Measurements from ENCODE around the gene PRG2. TPM values are rescaled to one million over a fixed set of nuclear protein-coding genes. Genes with fewer than 3 reads are reported as not detected.

Gene PRG2
- total and polyA plus RNA-seq, 3 experiments from 2014 or later = 0.44 TPM; not detected in 2

DNA sequence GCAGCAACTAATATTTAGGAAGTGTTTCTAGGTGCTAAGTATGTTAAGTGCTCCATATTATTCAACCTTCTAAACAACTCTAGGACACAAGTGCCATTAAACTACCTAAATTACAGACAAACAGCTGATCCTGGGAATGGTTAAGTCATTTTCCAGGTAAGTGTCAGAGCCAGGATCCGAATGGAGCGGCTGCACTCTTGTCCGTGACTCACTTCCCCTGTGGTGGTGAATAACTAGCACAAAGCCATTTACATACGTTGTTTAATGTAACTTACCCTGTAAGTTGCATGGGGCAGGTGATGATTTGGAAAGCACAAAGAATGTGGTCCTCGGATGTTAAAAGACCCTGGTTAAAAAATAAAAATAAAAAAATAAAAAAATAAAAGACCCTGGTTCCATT, 8.8 kb upstream of the PRG2 start:
- Mint-ChIP-seq H3K9me3 (no peaks in the 10 kb centered on the region), H3K4me3 (no peak overlapping the region), H3K36me3 (no peaks in the 10 kb centered on the region), H3K4me1 (no peaks in the 10 kb centered on the region), H3K27me3 (no peaks in the 10 kb centered on the region), H3K27ac (no peak overlapping the region)
- Histone ChIP-seq H3K27me3 (ENCODE audit: insufficient read depth, low read length, poor library complexity, severe bottlenecking) (no peaks in the 10 kb centered on the region), H3K4me3 (ENCODE audit: low read length) (no peak overlapping the region), H3K36me3 (ENCODE audit: insufficient read depth, low read length) (no peaks in the 10 kb centered on the region), H3K27ac (ENCODE audit: low read depth, low read length) (no peak overlapping the region), H3K9me3 (ENCODE audit: low read length) (no peaks in the 10 kb centered on the region), H3K4me1 (ENCODE audit: insufficient read depth, low read length) (no peaks in the 10 kb centered on the region)
- CTCF ChIA-PET = interaction anchor here (1.6 kb wide), 1 partner anchor 59 kb away, joined by 4 read pairs; no protein-coding TSS in a partner anchor
- no peak for DNase-seq
- POLR2A ChIA-PET = no interaction called here

DNA sequence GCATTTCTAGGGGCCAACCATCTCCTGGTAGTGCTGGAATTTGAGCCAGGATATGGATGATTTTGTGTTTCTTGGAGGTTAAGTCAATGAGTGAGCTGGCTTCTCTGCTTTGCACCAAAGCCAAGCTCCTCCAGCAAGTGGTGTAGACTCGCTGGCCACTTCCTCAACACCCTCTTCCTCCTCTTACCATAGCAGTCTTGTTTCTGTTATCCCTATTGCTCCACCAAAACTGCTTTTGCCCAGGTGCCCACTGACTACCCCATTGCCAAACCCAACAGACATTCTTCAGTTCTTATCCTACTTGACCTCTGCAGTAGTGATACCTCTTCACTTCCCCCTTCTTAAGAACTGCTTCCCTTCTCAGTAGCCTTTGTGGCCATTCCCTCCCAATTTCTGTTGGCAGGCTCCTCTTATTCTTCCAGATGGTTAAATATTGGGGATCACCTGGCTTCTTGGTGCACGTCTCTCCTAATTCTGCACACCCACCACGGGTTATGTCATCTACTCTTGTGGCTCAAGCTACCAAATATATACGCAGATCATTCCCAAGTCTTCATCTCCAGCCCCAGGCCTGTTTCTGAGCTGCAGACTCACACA, 7.0 kb upstream of the PRG2 start:
- Histone ChIP-seq H3K36me3 (ENCODE audit: insufficient read depth, low read length) (no peaks in the 10 kb centered on the region), H3K9me3 (ENCODE audit: low read length) (no peaks in the 10 kb centered on the region), H3K27me3 (ENCODE audit: insufficient read depth, low read length, poor library complexity, severe bottlenecking) (no peaks in the 10 kb centered on the region), H3K27ac (ENCODE audit: low read depth, low read length) (no peak overlapping the region), H3K4me1 (ENCODE audit: insufficient read depth, low read length) (no peaks in the 10 kb centered on the region), H3K4me3 (ENCODE audit: low read length) (no peak overlapping the region)
- H3K4me3 Mint-ChIP-seq = no peak overlapping the region
- ChIA-PET POLR2A (no interaction called here), CTCF (no interaction called here)
- H3K27me3 Mint-ChIP-seq = no peaks in the 10 kb centered on the region
- DNase-seq = no peak
- no peaks in the 10 kb centered on the region for H3K36me3 Mint-ChIP-seq
- H3K27ac Mint-ChIP-seq = no peak overlapping the region
- no peaks in the 10 kb centered on the region for H3K9me3 Mint-ChIP-seq
- no peaks in the 10 kb centered on the region for H3K4me1 Mint-ChIP-seq

DNA sequence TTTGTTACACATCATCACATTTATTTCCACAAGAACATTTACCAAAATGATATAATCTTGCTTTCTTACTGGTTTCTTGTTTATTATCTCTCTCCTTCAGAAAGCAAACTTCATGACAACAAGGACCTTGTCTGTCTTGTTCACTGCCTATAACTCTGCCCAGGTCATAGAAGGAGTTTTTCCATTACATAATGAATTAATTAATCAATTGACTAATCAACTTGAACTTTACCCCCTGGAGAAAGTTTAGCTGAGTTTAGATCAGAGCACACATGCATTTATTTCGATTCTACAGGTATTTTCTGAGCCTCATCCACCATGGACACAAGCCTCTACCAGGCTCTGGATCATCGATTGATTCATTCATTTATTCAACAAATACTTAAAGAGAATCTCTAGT, 6.3 kb upstream of the PRG2 start:
- POLR2A ChIA-PET = no interaction called here

DNA sequence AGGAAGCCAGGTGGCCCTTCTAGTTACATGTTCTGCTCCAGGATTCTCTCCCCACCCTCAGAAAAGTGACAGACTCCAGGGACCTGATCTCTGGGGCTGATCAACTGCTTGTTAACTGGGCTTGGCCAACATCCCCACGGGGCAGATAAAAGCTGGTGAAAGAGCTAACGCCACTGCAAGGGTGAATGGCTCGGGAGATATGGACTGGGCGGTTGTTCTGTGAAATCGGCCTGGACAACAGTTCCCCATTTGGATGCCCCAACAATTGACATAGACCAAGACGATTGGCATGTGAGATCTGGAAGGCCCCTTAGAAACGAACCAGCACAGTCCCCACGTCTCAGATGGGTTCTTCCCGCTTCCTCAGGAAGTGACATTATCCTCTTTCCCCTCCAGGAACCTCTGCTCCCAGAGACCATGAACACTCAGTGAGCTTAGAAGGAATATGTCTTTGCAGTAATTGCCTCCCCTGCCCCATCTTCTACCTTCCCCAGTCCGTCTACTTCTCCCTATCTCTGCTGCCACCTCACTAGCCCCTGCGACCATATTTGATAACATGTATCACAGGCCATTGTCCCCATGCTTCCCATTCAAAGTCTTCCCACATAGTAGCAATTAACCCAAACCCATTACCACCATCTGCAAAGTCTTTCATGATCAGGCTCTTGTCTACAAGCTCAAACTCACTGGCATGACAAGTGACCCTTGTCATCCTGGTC, 5.6 kb upstream of the PRG2 start:
- DNase-seq = no peak
- Mint-ChIP-seq H3K4me1 (no peaks in the 10 kb centered on the region), H3K27ac (no peak overlapping the region), H3K4me3 (no peak overlapping the region), H3K27me3 (no peaks in the 10 kb centered on the region), H3K9me3 (no peaks in the 10 kb centered on the region), H3K36me3 (no peaks in the 10 kb centered on the region)
- H3K27ac ChIP-seq (ENCODE audit: low read depth, low read length) = no peak overlapping the region
- no peaks in the 10 kb centered on the region for H3K4me1 ChIP-seq (ENCODE audit: insufficient read depth, low read length)
- CTCF ChIA-PET = no interaction called here
- no peaks in the 10 kb centered on the region for H3K9me3 ChIP-seq (ENCODE audit: low read length)
- H3K4me3 ChIP-seq (ENCODE audit: low read length) = no peak overlapping the region
- H3K27me3 ChIP-seq (ENCODE audit: insufficient read depth, low read length, poor library complexity, severe bottlenecking) = no peaks in the 10 kb centered on the region
- POLR2A ChIA-PET = no interaction called here
- H3K36me3 ChIP-seq (ENCODE audit: insufficient read depth, low read length) = no peaks in the 10 kb centered on the region

More for the DNA sequence above, 6.3 kb upstream of the PRG2 start:
- H3K4me1 Mint-ChIP-seq = no peaks in the 10 kb centered on the region
- no peak overlapping the region for H3K27ac Mint-ChIP-seq
- CTCF ChIA-PET = no interaction called here
- H3K36me3 Mint-ChIP-seq = no peaks in the 10 kb centered on the region
- H3K36me3 ChIP-seq (ENCODE audit: insufficient read depth, low read length) = no peaks in the 10 kb centered on the region
- H3K4me3 Mint-ChIP-seq = no peak overlapping the region
- no peaks in the 10 kb centered on the region for H3K4me1 ChIP-seq (ENCODE audit: insufficient read depth, low read length)
- H3K4me3 ChIP-seq (ENCODE audit: low read length) = no peak overlapping the region
- H3K27me3 ChIP-seq (ENCODE audit: insufficient read depth, low read length, poor library complexity, severe bottlenecking) = no peaks in the 10 kb centered on the region
- H3K9me3 ChIP-seq (ENCODE audit: low read length) = no peaks in the 10 kb centered on the region
- no peaks in the 10 kb centered on the region for H3K27me3 Mint-ChIP-seq
- no peak for DNase-seq
- no peaks in the 10 kb centered on the region for H3K9me3 Mint-ChIP-seq
- H3K27ac ChIP-seq (ENCODE audit: low read depth, low read length) = no peak overlapping the region

DNA sequence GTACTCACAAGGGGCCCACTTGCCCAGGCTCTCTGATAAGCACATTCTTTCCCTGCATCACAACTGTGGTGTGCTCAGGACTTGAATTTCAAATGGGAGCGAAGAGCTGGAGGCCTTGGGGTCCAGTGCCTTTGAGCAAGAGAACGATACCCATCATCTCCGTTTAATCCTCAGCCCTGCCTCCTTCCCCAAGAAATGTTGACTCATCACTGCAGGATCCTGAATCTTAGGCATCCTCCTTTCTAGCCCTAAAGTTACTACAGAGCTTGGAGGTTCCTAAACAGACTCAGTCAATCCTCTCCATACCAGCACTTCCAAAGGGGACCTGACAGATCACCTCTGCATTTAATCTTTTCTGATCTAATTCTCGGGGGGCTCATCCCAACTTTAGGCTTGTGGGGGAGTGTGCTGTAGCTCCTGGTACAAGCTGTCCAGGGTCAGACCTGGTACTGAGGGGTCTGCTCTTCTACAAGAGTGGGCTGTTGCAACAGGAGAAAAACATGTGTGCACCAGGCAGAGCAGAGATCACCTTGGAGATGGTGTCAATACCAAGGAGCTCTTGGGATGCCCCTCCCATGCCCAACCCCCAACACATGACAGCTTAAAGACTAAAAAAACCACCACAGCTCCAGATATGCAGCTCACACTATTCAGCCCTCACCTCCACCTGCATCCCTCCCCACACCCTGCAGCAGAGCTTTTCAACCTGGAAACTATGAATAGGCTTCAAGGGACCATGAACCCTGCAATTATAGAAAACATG, 3.9 kb upstream of the PRG2 start:
- no peaks in the 10 kb centered on the region for H3K9me3 Mint-ChIP-seq
- no peak overlapping the region for H3K4me3 Mint-ChIP-seq
- Histone ChIP-seq H3K27me3 (ENCODE audit: insufficient read depth, low read length, poor library complexity, severe bottlenecking) (no peaks in the 10 kb centered on the region), H3K4me1 (ENCODE audit: insufficient read depth, low read length) (no peaks in the 10 kb centered on the region), H3K27ac (ENCODE audit: low read depth, low read length) (no peak overlapping the region), H3K36me3 (ENCODE audit: insufficient read depth, low read length) (no peaks in the 10 kb centered on the region), H3K9me3 (ENCODE audit: low read length) (no peaks in the 10 kb centered on the region), H3K4me3 (ENCODE audit: low read length) (no peak overlapping the region)
- no peaks in the 10 kb centered on the region for H3K36me3 Mint-ChIP-seq
- no peaks in the 10 kb centered on the region for H3K4me1 Mint-ChIP-seq
- no peak overlapping the region for H3K27ac Mint-ChIP-seq
- no peak for DNase-seq
- POLR2A ChIA-PET = no interaction called here
- no peaks in the 10 kb centered on the region for H3K27me3 Mint-ChIP-seq
- CTCF ChIA-PET = no interaction called here

DNA sequence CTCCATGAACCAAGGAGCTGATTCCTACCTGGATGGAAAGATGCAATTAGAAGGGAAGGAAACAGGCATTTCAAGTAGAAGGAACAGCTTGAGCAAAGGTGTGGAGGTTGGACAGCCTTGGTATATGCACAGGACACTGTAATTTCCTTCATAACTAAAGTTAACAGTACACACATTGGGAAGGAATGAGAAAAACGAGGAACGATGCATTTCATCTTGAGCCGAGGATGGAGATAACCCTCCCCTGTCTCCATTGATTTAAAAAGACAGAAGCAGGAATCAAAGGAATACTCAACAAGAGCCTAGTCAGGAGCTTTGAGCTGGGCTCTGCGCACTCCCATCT, 2.3 kb upstream of the PRG2 start:
- POLR2A ChIA-PET = no interaction called here
- H3K27me3 Mint-ChIP-seq = no peaks in the 10 kb centered on the region
- H3K27me3 ChIP-seq (ENCODE audit: insufficient read depth, low read length, poor library complexity, severe bottlenecking) = no peaks in the 10 kb centered on the region

DNA sequence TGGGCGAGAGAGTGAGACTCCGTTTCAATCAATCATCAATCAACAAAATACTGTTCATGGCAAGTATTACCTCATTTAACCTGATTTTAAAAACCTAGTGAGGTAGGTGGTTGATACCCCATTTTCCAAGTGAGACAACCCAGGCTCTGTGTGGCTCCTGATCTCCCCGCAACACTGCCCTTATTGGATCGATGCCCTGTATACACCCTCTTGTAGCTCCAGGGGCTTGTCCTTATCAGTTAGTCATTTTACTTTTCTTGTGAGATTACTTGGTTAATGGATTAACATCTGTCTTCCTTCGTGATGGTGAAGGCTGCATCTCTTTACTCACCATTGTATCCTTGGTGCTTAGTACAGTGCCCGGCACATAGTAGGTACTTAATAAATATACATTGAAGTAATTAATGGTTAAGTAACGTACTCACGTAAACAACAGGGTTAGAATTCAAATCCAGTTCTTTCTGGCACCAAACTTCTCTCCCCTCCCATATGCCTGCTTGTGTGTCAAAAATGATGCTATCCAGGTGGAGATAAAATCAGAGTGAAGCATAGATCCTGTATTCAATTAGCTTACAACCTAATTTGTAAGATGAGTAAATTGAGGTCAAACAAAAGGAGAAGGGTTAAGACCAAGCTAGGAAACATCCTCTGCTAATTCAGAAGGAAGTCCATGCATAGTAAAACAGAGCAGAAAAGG, 1.8 kb upstream of the PRG2 start:
- CTCF ChIA-PET = no interaction called here

More for the DNA sequence above, 2.3 kb upstream of the PRG2 start:
- Mint-ChIP-seq H3K27ac (no peak overlapping the region), H3K4me3 (no peak overlapping the region), H3K36me3 (no peaks in the 10 kb centered on the region), H3K4me1 (no peaks in the 10 kb centered on the region), H3K9me3 (no peaks in the 10 kb centered on the region)
- Histone ChIP-seq H3K4me3 (ENCODE audit: low read length) (no peak overlapping the region), H3K9me3 (ENCODE audit: low read length) (no peaks in the 10 kb centered on the region), H3K36me3 (ENCODE audit: insufficient read depth, low read length) (no peaks in the 10 kb centered on the region), H3K4me1 (ENCODE audit: insufficient read depth, low read length) (no peaks in the 10 kb centered on the region), H3K27ac (ENCODE audit: low read depth, low read length) (no peak overlapping the region)
- CTCF ChIA-PET = interaction anchor here (0.6 kb wide), 1 partner anchor 47 kb away, joined by 3 read pairs; no protein-coding TSS in a partner anchor
- no peak for DNase-seq

DNA sequence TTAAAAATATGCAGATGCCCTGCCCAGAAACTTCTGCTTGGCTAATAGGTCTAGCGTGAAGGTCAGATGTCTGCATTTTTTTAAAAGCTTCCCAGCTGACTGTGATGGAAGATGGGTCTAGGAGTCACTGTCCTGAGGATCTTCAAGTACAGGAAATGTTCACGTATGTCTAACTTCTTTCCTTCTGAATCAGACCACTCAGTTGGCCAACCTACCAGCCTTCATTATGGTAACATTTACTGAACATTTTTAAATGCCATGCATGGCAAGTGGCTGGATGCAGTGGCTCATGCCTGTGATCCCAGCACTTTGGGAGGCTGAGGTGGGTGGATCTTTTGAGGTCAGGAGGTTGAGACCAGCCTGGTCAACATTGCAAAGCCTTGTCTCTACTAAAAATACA, 1.1 kb upstream of the PRG2 start:
- Mint-ChIP-seq H3K9me3 (no peaks in the 10 kb centered on the region), H3K4me1 (no peaks in the 10 kb centered on the region), H3K36me3 (peaks cover 0 to 1% (median 0%) of the 10 kb centered on the region in 3 donors), H3K27me3 (no peaks in the 10 kb centered on the region), H3K27ac (peak overlapping the region in 1 of 8 donors; percentile 44), H3K4me3 (no peak overlapping the region)
- POLR2A ChIA-PET = no interaction called here
- Histone ChIP-seq H3K27me3 (ENCODE audit: insufficient read depth, low read length, poor library complexity, severe bottlenecking) (no peaks in the 10 kb centered on the region), H3K27ac (ENCODE audit: low read depth, low read length) (no peak overlapping the region), H3K9me3 (ENCODE audit: low read length) (no peaks in the 10 kb centered on the region), H3K4me3 (ENCODE audit: low read length) (no peak overlapping the region), H3K36me3 (ENCODE audit: insufficient read depth, low read length) (no peaks in the 10 kb centered on the region), H3K4me1 (ENCODE audit: insufficient read depth, low read length) (no peaks in the 10 kb centered on the region)
- CTCF ChIA-PET = no interaction called here
- no peak for DNase-seq

More for the DNA sequence above, 1.8 kb upstream of the PRG2 start:
- no peaks in the 10 kb centered on the region for H3K4me1 Mint-ChIP-seq
- no peak for DNase-seq
- no peak overlapping the region for H3K27ac Mint-ChIP-seq
- H3K9me3 Mint-ChIP-seq = no peaks in the 10 kb centered on the region
- H3K36me3 Mint-ChIP-seq = no peaks in the 10 kb centered on the region
- H3K27me3 Mint-ChIP-seq = no peaks in the 10 kb centered on the region
- Histone ChIP-seq H3K36me3 (ENCODE audit: insufficient read depth, low read length) (no peaks in the 10 kb centered on the region), H3K4me1 (ENCODE audit: insufficient read depth, low read length) (no peaks in the 10 kb centered on the region), H3K27ac (ENCODE audit: low read depth, low read length) (no peak overlapping the region), H3K27me3 (ENCODE audit: insufficient read depth, low read length, poor library complexity, severe bottlenecking) (no peaks in the 10 kb centered on the region), H3K4me3 (ENCODE audit: low read length) (no peak overlapping the region), H3K9me3 (ENCODE audit: low read length) (no peaks in the 10 kb centered on the region)
- POLR2A ChIA-PET = no interaction called here
- H3K4me3 Mint-ChIP-seq = no peak overlapping the region
